Heart left ventricle (tissue), 16 donors: ENCODE data around the gene SOST. TPM values are rescaled to one million over a fixed set of nuclear protein-coding genes. Genes with fewer than 3 reads are reported as not detected.

ENCODE experiments used
- ATAC-seq, 4 donors: fragments of 200-7000 bp; cut with Tn5 transposase; one replicate each; pipeline ENCODE4 v1.9.1; 2020 to 2022; ENCODE audit warnings: moderate library complexity in 4 of 4, mild to moderate bottlenecking in 3 of 4, moderate number of reproducible peaks in 1 of 4
- DNase-seq, 5 donors: peaks; one replicate each; pipeline ENCODE4 v3.0.0-alpha.2; 2020
- H3K27ac ChIP-seq, 12 donors: fragments of 200-600 bp; sonication (generic) in 4 of 12; one replicate each; pipeline versions ENCODE4 v1.5.0 to v1.8.0; 2016 to 2022; ENCODE audit warnings: mild to moderate bottlenecking in 2 of 12
- H3K27me3 ChIP-seq, 9 donors: fragments of 200-600 bp; sonication (generic) in 2 of 9; one replicate each; pipeline versions ENCODE4 v1.5.1 to v1.8.0; 2016 to 2022; ENCODE audit warnings: mild to moderate bottlenecking in 3 of 9
- H3K36me3 ChIP-seq, 9 donors: fragments of 200-600 bp; sonication (generic) in 2 of 9; one replicate each; pipeline versions ENCODE4 v1.5.0 to v1.8.0; 2018 to 2022; ENCODE audit warnings: mild to moderate bottlenecking in 2 of 9
- H3K4me1 ChIP-seq, 12 donors: fragments of 200-600 bp; sonication (generic) in 4 of 12; one replicate each; pipeline versions ENCODE4 v1.5.0 to v1.8.0; 2016 to 2022; ENCODE audit warnings: mild to moderate bottlenecking in 3 of 12
- H3K4me3 ChIP-seq, 12 donors: fragments of 200-600 bp; sonication (generic) in 4 of 12; one replicate each; pipeline versions ENCODE4 v1.5.0 to v1.8.0; 2017 to 2022; ENCODE audit warnings: mild to moderate bottlenecking in 9 of 12, moderate library complexity in 4 of 12
- H3K9me3 ChIP-seq, 12 donors: fragments of 200-600 bp; sonication (generic) in 4 of 12; one replicate each; pipeline versions ENCODE4 v1.5.0 to v1.8.0; 2016 to 2022; ENCODE audit warnings: mild to moderate bottlenecking in 1 of 12
- POLR2A ChIP-seq, 2 donors: fragments of 450-650 bp; IDR thresholded peaks; one replicate each; pipeline ENCODE4 v1.6.1; 2017; ENCODE audit warnings: antibody characterized with exemption in 2 of 2, mild to moderate bottlenecking in 2 of 2, moderate library complexity in 2 of 2
- WGBS, 4 donors: extraction: QIAGEN DNeasy Blood & Tissue Kit in 2 of 4; methylation state at CpG; one replicate each; pipeline versions ENCODE4 v1.1.5 to v1.1.7; 2013 to 2018; 5-methylcytosine and 5-hydroxymethylcytosine counted together
- intact Hi-C, 10 donors: fragments of 100-400 bp; cut with DNase I; formaldehyde crosslinking; loops; one replicate each; pipeline versions ENCODE4 v1.11.1 to v1.14.2; 2022
- polyA plus RNA-seq, 2 donors: library from polyadenylated mRNA; stranded (reverse); fragments of 200-250 nt; gene quantifications; one replicate each; pipeline ENCODE4 v1.2.3, GENCODE V29; 2013
- total RNA-seq, 9 donors: library from RNA; depleted of rRNA in 2 of 9; stranded (reverse); fragments of >200 nt in 2 of 9; fragmentation: NEBNext Ultra II Directional in 3 of 9; extraction: Animal tissue kit (Norgen Biotek cat#: 25700) in 3 of 9; gene quantifications; one replicate each; pipeline versions ENCODE4 v1.1.0 to v1.2.4, GENCODE V29; 2016 to 2023
- TF ChIP-seq, protein P1 (sequence below), 12 donors: fragments of 200-600 bp; sonication (generic) in 4 of 12; IDR thresholded peaks; one replicate each; pipeline versions ENCODE4 v1.5.0 to v1.8.0; 2018 to 2022; ENCODE audit warnings: antibody characterized with exemption in 12 of 12, mild to moderate bottlenecking in 5 of 12
- donor health status: ischemic (EF 13 %, LVEDD 7.1; RV severe dilation, severe dysfunction).
- donor health status: healthy with polysubstance abuse.
- donor health status: DM: no; HTN: yes; CAD: no.
- donor health status: DM: no; HTN: no; CAD: no.
- donor health status: ischemic (EF 25% LVEDD 6.9; RV normal size, moderate dysfunction).
- donor health status: ischemic (EF 25% LVEDD 5.7; RV mildly dilated, moderate dysfunction).
- donor health status: healthy.
- donor health status: DM: yes; HTN: yes; CAD: no.
- donor health status: ischemic (EF 35%, LVEDD 5.7; RV mildly dilated, moderate dysfunction).
- donor health status: nonischemic (EF 11% LVEDD 7.7; RV severe dilation, severe dysfunction).
- donor health status: DM: yes; HTN: yes; CAD: no.
- donor health status: PGD.
- donor health status: ischemic (EF 29% LVEDD 5.4; RV normal size, mild dysfunction).
- donor health status: nonischemic (EF 23%, LVEDD 6.1; RV moderate dilation, normal function).

The SOST gene
- total and polyA plus RNA-seq, 11 donors, result not detected

DNA sequence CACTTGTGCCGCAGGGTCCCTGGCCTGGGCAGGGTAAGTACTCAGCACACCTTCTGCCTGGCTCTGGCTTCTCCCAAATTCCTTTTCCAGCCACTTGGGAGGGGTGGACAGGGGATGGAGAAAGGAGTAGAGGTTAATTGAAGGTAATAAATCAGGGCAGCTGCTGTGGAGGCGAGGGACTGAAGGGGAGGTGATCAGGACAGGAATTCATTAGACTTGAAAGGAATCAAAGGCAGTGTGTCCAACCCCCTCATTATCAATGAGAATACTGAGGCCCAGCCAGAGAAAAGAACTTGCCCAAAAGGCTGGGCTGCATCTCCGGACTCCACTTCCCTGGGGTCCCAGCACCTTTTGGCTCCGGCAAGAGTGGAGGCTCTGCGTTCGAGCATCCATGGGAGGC lies 2.4 kb downstream of the SOST start:
- Histone ChIP-seq H3K9me3 (no peaks in the 10 kb centered on the region), H3K36me3 (no peaks in the 10 kb centered on the region), H3K4me1 (peaks cover 0 to 18% (median 10%) of the 10 kb centered on the region in 12 donors), H3K27ac (no peak overlapping the region), H3K4me3 (no peak overlapping the region), H3K27me3 (peaks cover 0 to 36% (median 17%) of the 10 kb centered on the region in 9 donors)
- 96 to 99% (median 97%) methylated on average over 6 of the region's 6 CpGs for WGBS, 4 donors
- intact Hi-C loops, result loop anchor here in 3 of 10 donors (5.0 to 10.0 kb wide), 2 partner anchors 179 to 181 kb away; no protein-coding TSS in a partner anchor
- no peak for ATAC-seq
- DNase-seq, result no peak
- TF ChIP-seq POLR2A (IDR thresholded peaks at IDR 0.05), result no peak

GRCh38 chr17:43755389-43755875 lies 3.2 kb downstream of the SOST start:
- Histone ChIP-seq H3K27ac (no peak overlapping the region), H3K4me3 (peak overlapping the region in 9 of 12 donors; percentile 14 to 43 (median 31)), H3K36me3 (no peaks in the 10 kb centered on the region), H3K27me3 (peaks cover 0 to 36% (median 17%) of the 10 kb centered on the region in 9 donors), H3K4me1 (peaks cover 0 to 18% (median 9%) of the 10 kb centered on the region in 12 donors), H3K9me3 (no peaks in the 10 kb centered on the region)
- 2 to 10% (median 5%) methylated on average over 10 to 60 of the region's 60 CpGs for WGBS, 4 donors
- ATAC-seq (peak in 2 of 4 donors; percentile 37 to 41), DNase-seq (no peak)
- intact Hi-C loops, result loop anchor here in 3 of 10 donors (5.0 to 10.0 kb wide), 2 partner anchors 178 to 181 kb away; no protein-coding TSS in a partner anchor
- no peak for TF ChIP-seq POLR2A (IDR thresholded peaks at IDR 0.05)
- TF ChIP-seq, protein P1, sequence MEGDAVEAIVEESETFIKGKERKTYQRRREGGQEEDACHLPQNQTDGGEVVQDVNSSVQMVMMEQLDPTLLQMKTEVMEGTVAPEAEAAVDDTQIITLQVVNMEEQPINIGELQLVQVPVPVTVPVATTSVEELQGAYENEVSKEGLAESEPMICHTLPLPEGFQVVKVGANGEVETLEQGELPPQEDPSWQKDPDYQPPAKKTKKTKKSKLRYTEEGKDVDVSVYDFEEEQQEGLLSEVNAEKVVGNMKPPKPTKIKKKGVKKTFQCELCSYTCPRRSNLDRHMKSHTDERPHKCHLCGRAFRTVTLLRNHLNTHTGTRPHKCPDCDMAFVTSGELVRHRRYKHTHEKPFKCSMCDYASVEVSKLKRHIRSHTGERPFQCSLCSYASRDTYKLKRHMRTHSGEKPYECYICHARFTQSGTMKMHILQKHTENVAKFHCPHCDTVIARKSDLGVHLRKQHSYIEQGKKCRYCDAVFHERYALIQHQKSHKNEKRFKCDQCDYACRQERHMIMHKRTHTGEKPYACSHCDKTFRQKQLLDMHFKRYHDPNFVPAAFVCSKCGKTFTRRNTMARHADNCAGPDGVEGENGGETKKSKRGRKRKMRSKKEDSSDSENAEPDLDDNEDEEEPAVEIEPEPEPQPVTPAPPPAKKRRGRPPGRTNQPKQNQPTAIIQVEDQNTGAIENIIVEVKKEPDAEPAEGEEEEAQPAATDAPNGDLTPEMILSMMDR (IDR thresholded peaks at IDR 0.05), result peak in 1 of 12 donors; percentile 15

DNA sequence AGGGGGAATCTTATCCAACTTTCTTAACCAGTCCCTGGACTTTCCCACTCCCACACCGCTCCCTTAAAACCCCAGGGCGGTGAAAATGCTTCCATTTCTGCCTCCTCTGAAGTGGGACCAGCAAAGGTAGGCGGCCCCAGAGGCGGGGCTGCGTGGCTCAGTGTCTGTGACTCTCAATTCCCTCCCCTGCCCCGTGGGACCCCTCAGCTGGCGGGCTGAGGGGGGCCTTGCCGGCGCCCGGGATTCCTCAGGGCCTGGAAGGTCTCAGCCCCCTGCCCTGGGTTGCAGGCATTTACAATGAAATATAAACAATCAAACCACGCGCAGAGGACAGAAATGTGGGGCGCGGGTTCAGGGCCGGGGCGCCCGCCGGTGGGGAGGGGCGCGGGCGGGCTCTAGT lies 3.6 kb downstream of the SOST start:
- DNase-seq, result no peak
- peaks cover 0 to 36% (median 17%) of the 10 kb centered on the region in 9 donors for H3K27me3 ChIP-seq
- peak overlapping the region in 8 of 12 donors; percentile 14 to 43 (median 32) for H3K4me3 ChIP-seq
- TF ChIP-seq, protein P1 (IDR thresholded peaks at IDR 0.05), result no peak
- peaks cover 0 to 18% (median 9%) of the 10 kb centered on the region in 12 donors for H3K4me1 ChIP-seq
- WGBS, 4 donors, result 32 to 43% (median 38%) methylated on average over 14 to 21 of the region's 21 CpGs
- H3K36me3 ChIP-seq, result no peaks in the 10 kb centered on the region
- no peaks in the 10 kb centered on the region for H3K9me3 ChIP-seq
- intact Hi-C loops, result loop anchor here in 4 of 10 donors (5.0 to 10.0 kb wide), 3 partner anchors 43 to 180 kb away; no protein-coding TSS in a partner anchor
- no peak for ATAC-seq
- H3K27ac ChIP-seq, result no peak overlapping the region

DNA sequence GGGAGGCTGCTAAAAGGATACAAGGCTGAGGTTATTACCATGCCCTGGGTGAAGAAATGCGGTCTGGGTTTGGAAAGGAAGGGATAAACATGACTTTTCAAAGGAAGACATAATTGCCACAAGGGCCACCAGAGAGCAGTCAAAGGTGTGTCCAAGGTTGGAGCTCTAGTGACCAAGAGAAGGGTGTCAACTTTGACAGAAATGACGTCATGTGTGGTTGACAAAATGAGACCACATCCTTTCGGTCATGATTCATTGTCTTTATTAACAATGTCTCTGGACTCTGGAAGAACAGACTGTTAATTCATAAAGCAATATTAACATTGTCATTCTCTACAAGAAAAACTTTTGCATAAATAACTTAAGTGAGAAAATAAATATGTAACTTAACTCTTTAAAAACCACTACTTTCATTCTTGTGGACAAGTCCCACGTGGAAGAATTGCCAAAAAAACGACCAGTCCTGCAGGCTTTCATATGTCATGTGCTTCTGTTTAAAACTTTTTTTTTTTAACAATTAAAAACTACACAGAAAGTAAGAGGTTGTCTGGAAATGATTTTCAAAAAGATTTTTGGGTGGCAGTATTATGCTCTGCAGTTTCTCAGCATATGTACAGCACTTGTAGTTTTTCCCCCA lies 5.0 kb downstream of the SOST start:
- 77 to 83% (median 79%) methylated on average over 5 of the region's 5 CpGs for WGBS, 4 donors
- DNase-seq, result no peak
- H3K4me1 ChIP-seq, result peaks cover 0 to 18% (median 9%) of the 10 kb centered on the region in 12 donors
- H3K27ac ChIP-seq, result no peak overlapping the region
- no peak for ATAC-seq
- no peaks in the 10 kb centered on the region for H3K9me3 ChIP-seq
- intact Hi-C loops, result loop anchor here in 3 of 10 donors (5.0 to 10.0 kb wide), 2 partner anchors 41 to 179 kb away; no protein-coding TSS in a partner anchor
- TF ChIP-seq, protein P1 (IDR thresholded peaks at IDR 0.05), result no peak
- no peak for TF ChIP-seq POLR2A (IDR thresholded peaks at IDR 0.05)
- peaks cover 0 to 32% (median 17%) of the 10 kb centered on the region in 9 donors for H3K27me3 ChIP-seq
- H3K4me3 ChIP-seq, result no peak overlapping the region
- no peaks in the 10 kb centered on the region for H3K36me3 ChIP-seq
